Ishikawa (cell line): ENCODE measurements around the gene SLC8B1.

Experiments used
- CEBPB ChIP-seq: IDR thresholded peaks from 2 replicates; pipeline ENCODE4 v1.6.1; 2012
- CREB1 ChIP-seq: IDR thresholded peaks from 2 replicates; pipeline ENCODE4 v1.6.1; 2012; ENCODE audit warnings: low read depth
- EGR1 ChIP-seq: IDR thresholded peaks from 2 replicates; pipeline ENCODE4 v1.6.1; 2012
- EP300 ChIP-seq: IDR thresholded peaks from 2 replicates; pipeline ENCODE4 v1.6.1; 2012; ENCODE audit warnings: borderline replicate concordance
- FOXM1 ChIP-seq: IDR thresholded peaks from 2 replicates; pipeline ENCODE4 v1.6.1; 2012; ENCODE audit warnings: low read depth, borderline replicate concordance
- NFIC ChIP-seq: IDR thresholded peaks from 2 replicates; pipeline ENCODE4 v1.6.1; 2012
- RAD21 ChIP-seq: IDR thresholded peaks from 2 replicates; pipeline ENCODE4 v1.6.1; 2012; ENCODE audit warnings: low read depth
- TAF1 ChIP-seq: IDR thresholded peaks from 2 replicates; pipeline ENCODE4 v1.6.1; 2012; ENCODE audit warnings: low read depth, mild to moderate bottlenecking
- TCF12 ChIP-seq: IDR thresholded peaks from 2 replicates; pipeline ENCODE4 v1.6.1; 2012; ENCODE audit warnings: low read depth
- TEAD4 ChIP-seq: IDR thresholded peaks from 2 replicates; pipeline ENCODE4 v1.6.1; 2012
- YY1 ChIP-seq: IDR thresholded peaks from 2 replicates; pipeline ENCODE4 v1.6.1; 2012; ENCODE audit warnings: low read depth
- ZBTB7A ChIP-seq: IDR thresholded peaks from 2 replicates; pipeline ENCODE4 v1.6.1; 2012; ENCODE audit warnings: low read depth
- TF ChIP-seq, protein P1 (sequence below): IDR thresholded peaks from 2 replicates; pipeline ENCODE4 v1.6.1; 2012
- TF ChIP-seq, protein P2 (sequence below): IDR thresholded peaks from 2 replicates; pipeline ENCODE4 v1.6.1; 2012
- TF ChIP-seq, protein P3 (sequence below): IDR thresholded peaks from 2 replicates; pipeline ENCODE4 v1.6.1; 2012; ENCODE audit warnings: low read depth, mild to moderate bottlenecking

SLC8B1 gene

DNA sequence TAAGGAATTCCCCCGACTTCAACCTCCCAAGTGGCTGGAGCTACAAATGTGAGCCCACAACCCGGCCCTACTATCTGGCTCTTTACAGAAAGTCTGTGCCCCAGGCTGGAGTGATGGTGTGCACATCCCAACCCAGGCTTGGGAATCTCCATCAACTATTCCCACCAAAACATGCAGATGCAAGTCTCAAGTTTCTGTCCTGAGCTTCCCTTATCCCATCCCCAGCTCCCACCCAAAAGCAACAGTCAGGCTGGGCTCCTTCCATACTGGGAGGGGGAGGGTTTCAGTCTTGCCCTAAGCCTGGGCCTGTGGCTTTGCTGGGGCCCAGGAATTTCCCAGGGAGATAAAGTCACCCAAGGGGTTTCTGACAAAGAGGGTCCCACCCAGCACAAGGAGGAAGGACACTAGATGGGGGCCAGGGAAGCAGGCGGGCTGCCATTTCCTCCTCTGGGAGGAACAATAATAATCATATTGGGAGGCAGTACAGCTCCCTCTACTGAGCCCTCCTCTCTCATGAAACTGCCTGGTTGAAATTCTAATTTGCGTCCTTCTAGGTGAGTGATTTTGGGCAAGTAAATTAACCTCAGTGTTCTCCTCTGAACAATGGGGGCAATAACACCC lies 8.0 kb downstream of the SLC8B1 start:
- TF ChIP-seq RAD21 (no peak), FOXM1 (no peak), ZBTB7A (no peak), EP300 (no peak), CREB1 (no peak), EGR1 (no peak), YY1 (no peak), TEAD4 (no peak), TCF12 (no peak), TAF1 (no peak), NFIC (no peak)
- TF ChIP-seq, protein P1, sequence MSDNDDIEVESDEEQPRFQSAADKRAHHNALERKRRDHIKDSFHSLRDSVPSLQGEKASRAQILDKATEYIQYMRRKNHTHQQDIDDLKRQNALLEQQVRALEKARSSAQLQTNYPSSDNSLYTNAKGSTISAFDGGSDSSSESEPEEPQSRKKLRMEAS: no peak
- TF ChIP-seq, protein P2, sequence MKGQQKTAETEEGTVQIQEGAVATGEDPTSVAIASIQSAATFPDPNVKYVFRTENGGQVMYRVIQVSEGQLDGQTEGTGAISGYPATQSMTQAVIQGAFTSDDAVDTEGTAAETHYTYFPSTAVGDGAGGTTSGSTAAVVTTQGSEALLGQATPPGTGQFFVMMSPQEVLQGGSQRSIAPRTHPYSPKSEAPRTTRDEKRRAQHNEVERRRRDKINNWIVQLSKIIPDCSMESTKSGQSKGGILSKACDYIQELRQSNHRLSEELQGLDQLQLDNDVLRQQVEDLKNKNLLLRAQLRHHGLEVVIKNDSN: no peak
- TF ChIP-seq, protein P3, sequence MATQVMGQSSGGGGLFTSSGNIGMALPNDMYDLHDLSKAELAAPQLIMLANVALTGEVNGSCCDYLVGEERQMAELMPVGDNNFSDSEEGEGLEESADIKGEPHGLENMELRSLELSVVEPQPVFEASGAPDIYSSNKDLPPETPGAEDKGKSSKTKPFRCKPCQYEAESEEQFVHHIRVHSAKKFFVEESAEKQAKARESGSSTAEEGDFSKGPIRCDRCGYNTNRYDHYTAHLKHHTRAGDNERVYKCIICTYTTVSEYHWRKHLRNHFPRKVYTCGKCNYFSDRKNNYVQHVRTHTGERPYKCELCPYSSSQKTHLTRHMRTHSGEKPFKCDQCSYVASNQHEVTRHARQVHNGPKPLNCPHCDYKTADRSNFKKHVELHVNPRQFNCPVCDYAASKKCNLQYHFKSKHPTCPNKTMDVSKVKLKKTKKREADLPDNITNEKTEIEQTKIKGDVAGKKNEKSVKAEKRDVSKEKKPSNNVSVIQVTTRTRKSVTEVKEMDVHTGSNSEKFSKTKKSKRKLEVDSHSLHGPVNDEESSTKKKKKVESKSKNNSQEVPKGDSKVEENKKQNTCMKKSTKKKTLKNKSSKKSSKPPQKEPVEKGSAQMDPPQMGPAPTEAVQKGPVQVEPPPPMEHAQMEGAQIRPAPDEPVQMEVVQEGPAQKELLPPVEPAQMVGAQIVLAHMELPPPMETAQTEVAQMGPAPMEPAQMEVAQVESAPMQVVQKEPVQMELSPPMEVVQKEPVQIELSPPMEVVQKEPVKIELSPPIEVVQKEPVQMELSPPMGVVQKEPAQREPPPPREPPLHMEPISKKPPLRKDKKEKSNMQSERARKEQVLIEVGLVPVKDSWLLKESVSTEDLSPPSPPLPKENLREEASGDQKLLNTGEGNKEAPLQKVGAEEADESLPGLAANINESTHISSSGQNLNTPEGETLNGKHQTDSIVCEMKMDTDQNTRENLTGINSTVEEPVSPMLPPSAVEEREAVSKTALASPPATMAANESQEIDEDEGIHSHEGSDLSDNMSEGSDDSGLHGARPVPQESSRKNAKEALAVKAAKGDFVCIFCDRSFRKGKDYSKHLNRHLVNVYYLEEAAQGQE: no peak

DNA sequence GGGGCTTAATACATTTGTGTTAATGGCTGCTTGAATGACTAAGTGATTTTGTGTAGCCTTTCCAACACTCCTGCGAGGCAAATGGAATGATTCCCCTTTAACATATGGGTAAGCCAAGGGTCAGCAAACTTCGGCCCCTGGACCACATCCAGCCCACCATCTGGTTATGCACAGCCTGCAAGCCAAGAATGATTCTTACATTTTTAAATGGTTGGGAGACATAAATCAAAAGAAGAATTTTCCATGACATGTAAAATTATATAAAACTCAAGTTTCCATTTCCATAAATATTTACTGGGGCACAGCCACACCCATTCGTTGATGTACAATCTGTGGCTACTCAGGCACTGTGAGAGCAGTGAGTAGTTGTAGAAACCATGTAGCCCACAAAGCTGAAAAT lies 9.0 kb downstream of the SLC8B1 start:
- no peak for TF ChIP-seq TEAD4
- TF ChIP-seq, protein P2: no peak
- no peak for TF ChIP-seq YY1
- TF ChIP-seq CREB1: no peak
- TF ChIP-seq FOXM1: no peak
- TF ChIP-seq TCF12: no peak
- TF ChIP-seq, protein P1: no peak
- TF ChIP-seq CEBPB: no peak
- TF ChIP-seq, protein P3: no peak
- no peak for TF ChIP-seq EP300
- no peak for TF ChIP-seq RAD21
- TF ChIP-seq TAF1: no peak
- TF ChIP-seq EGR1: no peak
- no peak for TF ChIP-seq ZBTB7A
- TF ChIP-seq NFIC: no peak

DNA sequence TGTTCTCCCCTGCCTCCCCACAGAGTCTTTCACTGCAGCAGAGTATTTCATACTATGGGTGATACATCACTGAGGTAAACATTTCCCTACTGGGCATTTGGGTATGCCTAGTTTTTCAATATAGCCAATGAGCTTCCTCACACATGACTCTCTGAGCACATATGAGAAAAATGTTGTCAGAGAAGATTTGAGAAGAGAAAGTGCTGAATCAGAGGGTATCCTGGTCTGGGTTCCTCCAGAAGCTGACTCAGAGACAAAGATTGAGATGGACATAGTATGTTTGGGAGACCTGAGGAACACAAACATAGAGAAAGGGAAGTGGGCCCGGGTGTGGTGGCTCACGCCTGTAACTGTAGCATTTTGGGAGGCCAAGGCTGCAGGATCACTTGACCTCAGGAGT lies 12.6 kb downstream of the SLC8B1 start:
- no peak for TF ChIP-seq CREB1
- TF ChIP-seq CEBPB: no peak

DNA sequence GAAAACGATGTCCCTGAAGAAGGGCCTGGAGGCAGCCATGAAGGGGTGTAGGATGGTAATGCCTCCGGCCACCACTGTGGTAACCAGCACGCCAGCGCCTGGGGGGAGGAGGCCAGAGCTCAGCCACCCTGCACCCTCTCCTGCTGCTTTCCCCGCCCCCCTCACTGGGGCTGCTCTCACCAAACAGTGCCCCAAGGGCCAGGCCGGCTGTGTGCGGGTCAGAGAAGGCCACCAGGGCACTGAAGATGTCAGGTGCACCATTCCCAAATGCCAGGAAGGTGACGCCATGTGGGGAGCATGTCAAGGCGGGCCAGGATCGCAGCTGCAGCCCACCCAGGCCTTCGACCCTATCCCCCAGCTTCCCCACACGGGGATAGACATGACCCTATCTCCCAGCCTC lies 14.5 kb downstream of the SLC8B1 start:
- no peak for TF ChIP-seq FOXM1
- no peak for TF ChIP-seq RAD21

DNA sequence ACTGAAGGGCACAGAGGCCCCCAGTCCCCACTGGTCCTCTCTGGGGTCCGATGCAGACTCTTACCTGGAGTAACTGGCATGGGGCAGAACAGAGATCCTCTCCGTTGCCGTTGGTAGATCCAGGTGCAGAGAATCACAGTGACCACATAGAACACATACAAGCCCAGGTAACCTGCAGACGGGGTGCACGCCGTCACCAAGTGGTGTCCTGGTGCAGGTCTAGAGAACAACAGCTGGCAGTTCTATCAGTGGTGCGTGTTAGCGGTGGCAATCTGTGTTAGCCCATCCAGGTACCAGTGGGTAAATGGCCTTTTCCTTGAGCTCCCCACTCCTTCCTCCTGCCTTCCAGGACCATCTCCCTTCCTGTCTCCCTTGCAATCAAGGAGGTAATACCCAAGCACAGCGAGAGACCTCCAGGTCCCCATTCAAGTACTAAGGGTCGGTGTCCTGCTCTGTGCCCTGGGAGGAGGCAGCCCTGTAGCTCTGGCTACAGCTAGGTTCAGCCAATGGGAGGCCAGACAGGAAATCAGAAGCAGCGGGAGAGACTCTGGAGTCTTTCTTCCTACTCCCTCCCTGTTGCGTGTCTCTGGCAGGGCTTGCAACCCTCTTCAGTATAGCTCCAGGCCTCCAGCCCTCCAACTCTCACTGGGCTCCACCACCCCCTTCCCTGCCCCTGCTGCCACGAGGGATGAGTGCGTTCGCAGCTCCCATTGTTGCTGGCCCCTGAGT lies 15.8 kb downstream of the SLC8B1 start:
- TF ChIP-seq, protein P1: no peak

DNA sequence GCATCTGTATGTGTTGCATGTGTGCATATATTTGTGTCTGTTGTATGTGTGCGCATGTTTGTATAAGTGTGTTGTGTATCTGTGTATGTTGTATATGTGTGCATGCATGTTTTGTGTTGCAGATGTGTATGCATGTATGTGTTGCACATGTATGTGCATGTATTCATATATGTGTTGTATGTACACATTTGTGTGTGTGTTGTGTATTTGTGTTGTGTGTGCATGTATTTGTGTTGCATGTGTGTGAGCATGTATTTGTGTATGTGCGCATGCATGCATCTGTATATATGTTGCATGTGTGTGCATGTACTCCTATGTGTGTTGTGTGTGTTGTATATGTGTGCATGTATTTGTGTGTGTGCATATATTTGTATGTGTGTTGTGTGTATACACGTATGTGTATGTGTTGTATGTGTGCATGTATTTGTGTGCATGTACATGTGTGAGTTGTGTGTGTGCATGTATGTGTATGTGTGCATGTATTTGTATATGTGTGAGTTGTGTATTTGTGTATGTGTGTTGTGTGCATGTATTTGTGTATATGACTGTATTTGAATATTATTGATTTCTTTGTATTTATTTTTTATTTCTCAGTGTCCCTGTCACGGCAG lies 16.8 kb downstream of the SLC8B1 start:
- no peak for TF ChIP-seq EGR1

DNA sequence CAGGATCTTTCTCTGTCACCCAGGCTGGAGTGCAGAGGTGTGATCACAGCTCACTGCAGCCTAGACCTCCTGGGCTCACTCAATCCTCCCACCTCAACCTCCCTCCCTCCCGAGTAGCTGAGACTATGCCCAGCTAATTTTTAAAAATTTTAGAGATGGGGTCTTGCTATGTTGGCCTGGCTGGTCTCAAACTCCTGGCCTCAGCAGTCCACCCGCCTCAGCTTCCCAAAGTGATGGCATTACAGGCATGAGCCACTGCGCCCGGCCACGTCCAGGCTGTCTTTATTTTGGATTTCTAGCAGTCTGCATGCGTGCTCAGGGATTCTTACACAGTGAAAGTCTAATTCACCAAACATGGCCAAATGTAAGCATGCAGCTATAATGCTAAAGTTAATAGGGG lies 17.8 kb downstream of the SLC8B1 start:
- TF ChIP-seq, protein P3: no peak
- TF ChIP-seq, protein P2: no peak
- TF ChIP-seq FOXM1 (no peak), CEBPB (no peak), TCF12 (no peak), CREB1 (no peak), EGR1 (no peak)
- TF ChIP-seq, protein P1: no peak
